H1 (cell line): ENCODE measurements around the gene GAD2.

ENCODE experiments used
- CEBPB ChIP-seq: IDR thresholded peaks from 2 replicates; pipeline ENCODE4 v1.6.1; 2012; ENCODE audit warnings: low read depth, low read length
- GTF2F1 ChIP-seq: IDR thresholded peaks from 2 replicates; pipeline ENCODE4 v1.6.1; 2012; ENCODE audit warnings: low read depth, low read length, improper control_type of control experiment, borderline replicate concordance
- JUND ChIP-seq: IDR thresholded peaks from 2 replicates; pipeline ENCODE4 v1.6.1; 2011; ENCODE audit warnings: mild to moderate bottlenecking, improper control_type of control experiment, low read length

GRCh38 chr10:26225322-26225721 lies 8.7 kb downstream of the GAD2 start:
- TF ChIP-seq CEBPB (no peak), GTF2F1 (no peak), JUND (no peak)
